ENCODE measurements around the gene SMC3.
A peak's percentile ranks its signal among the peaks of the same experiment; 100 is the strongest.

Gene SMC3

DNA sequence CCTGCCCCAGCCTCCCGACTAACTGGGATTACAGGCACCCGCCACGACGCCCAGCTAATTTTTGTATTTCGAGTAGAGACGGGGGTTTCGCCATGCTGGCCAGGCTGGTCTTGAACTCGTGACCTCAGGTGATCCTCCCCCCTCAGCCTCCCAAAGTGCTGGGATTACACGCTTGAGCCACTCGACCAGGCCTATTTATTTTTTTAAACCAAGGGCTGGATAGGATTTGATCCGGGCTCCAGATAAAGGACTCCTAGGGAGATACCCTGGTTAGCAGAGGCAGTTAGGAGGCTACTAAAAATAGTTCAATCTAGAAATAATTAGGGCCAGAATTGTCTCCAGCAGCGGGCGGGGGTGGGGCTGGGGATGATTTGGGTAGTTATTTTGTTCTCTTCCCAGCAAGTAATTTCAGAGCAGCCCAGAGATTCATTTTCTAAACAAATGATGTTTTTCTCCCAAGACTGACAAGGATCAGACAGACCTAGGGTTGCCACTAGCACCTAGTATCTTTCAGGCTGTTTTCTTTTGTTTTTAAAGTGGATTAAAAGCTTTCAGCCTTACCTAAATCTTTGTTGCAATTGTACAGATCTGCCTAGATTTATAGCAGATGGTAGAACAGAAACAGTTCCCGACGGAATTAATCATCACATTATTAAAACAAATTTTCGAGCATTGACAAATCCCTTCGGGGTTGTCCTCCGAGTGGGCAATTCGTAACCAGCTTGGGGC lies 859 bp upstream of the SMC3 start:
- peaks cover 17% of the 10 kb centered on the region; the same call in 1 of the 2 replicates for H4K20me1 ChIP-seq (ENCODE audit: low read depth, low read length)
- H3K27me3 ChIP-seq (ENCODE audit: low read length): no peaks in the 10 kb centered on the region
- peaks cover 12% of the 10 kb centered on the region; the same call in 1 of the 2 replicates for H3K36me3 ChIP-seq (ENCODE audit: low read length)
- peak overlapping the region; percentile 80 for H3K27ac ChIP-seq (ENCODE audit: low read depth, low read length)
- peaks cover 41% of the 10 kb centered on the region for H3K79me2 ChIP-seq (ENCODE audit: insufficient read depth, low read length)
- peak overlapping the region; percentile 87 for H2AFZ ChIP-seq (ENCODE audit: low read depth, low read length, severe bottlenecking)
- peak overlapping the region; percentile 98 for H3K9ac ChIP-seq (ENCODE audit: low read length)
- H3K4me3 ChIP-seq (ENCODE audit: insufficient read depth, low read length, poor library complexity, severe bottlenecking): peak overlapping the region; percentile 98
- peaks cover 3% of the 10 kb centered on the region; the same call in 1 of the 2 replicates for H3F3A ChIP-seq (ENCODE audit: insufficient read depth)
- TF ChIP-seq EZH2phosphoT487 (conservative IDR thresholded peaks at IDR 0.05; ENCODE audit: low read length): no peak
- TF ChIP-seq, protein P1, sequence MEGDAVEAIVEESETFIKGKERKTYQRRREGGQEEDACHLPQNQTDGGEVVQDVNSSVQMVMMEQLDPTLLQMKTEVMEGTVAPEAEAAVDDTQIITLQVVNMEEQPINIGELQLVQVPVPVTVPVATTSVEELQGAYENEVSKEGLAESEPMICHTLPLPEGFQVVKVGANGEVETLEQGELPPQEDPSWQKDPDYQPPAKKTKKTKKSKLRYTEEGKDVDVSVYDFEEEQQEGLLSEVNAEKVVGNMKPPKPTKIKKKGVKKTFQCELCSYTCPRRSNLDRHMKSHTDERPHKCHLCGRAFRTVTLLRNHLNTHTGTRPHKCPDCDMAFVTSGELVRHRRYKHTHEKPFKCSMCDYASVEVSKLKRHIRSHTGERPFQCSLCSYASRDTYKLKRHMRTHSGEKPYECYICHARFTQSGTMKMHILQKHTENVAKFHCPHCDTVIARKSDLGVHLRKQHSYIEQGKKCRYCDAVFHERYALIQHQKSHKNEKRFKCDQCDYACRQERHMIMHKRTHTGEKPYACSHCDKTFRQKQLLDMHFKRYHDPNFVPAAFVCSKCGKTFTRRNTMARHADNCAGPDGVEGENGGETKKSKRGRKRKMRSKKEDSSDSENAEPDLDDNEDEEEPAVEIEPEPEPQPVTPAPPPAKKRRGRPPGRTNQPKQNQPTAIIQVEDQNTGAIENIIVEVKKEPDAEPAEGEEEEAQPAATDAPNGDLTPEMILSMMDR (IDR thresholded peaks at IDR 0.05; ENCODE audit: insufficient read depth, low read length, poor library complexity, severe bottlenecking): no peak
- peak overlapping the region; percentile 85 for H3K4me2 ChIP-seq (ENCODE audit: low read depth, low read length, poor library complexity, severe bottlenecking)
- H3K9me2 ChIP-seq (replicated peaks; ENCODE audit: insufficient read depth, low read length): no peaks in the 10 kb centered on the region
- no peaks in the 10 kb centered on the region for H3K9me3 ChIP-seq (ENCODE audit: insufficient read depth, low read length)

GRCh38 chr10:110568055-110568735 lies 700 bp downstream of the SMC3 start:
- H3K36me3 ChIP-seq (ENCODE audit: low read length): peaks cover 24% of the 10 kb centered on the region; the same call in 1 of the 2 replicates
- H2AFZ ChIP-seq (ENCODE audit: low read depth, low read length, severe bottlenecking): peak overlapping the region; percentile 87
- H3K9me2 ChIP-seq (replicated peaks; ENCODE audit: insufficient read depth, low read length): no peaks in the 10 kb centered on the region
- H3K9ac ChIP-seq (ENCODE audit: low read length): peak overlapping the region; percentile 98
- peak overlapping the region; percentile 85 for H3K4me2 ChIP-seq (ENCODE audit: low read depth, low read length, poor library complexity, severe bottlenecking)
- H3K79me2 ChIP-seq (ENCODE audit: insufficient read depth, low read length): peaks cover 56% of the 10 kb centered on the region
- no peaks in the 10 kb centered on the region for H3K9me3 ChIP-seq (ENCODE audit: insufficient read depth, low read length)
- H3F3A ChIP-seq (ENCODE audit: insufficient read depth): peaks cover 3% of the 10 kb centered on the region; the same call in 1 of the 2 replicates
- peaks cover 30% of the 10 kb centered on the region for H4K20me1 ChIP-seq (ENCODE audit: low read depth, low read length)
- TF ChIP-seq EZH2phosphoT487 (conservative IDR thresholded peaks at IDR 0.05; ENCODE audit: low read length): no peak
- TF ChIP-seq, protein P1 (IDR thresholded peaks at IDR 0.05; ENCODE audit: insufficient read depth, low read length, poor library complexity, severe bottlenecking): no peak
- peak overlapping the region; percentile 80 for H3K27ac ChIP-seq (ENCODE audit: low read depth, low read length)
- no peaks in the 10 kb centered on the region for H3K27me3 ChIP-seq (ENCODE audit: low read length)
- H3K4me3 ChIP-seq (ENCODE audit: insufficient read depth, low read length, poor library complexity, severe bottlenecking): peak overlapping the region; percentile 98

DNA sequence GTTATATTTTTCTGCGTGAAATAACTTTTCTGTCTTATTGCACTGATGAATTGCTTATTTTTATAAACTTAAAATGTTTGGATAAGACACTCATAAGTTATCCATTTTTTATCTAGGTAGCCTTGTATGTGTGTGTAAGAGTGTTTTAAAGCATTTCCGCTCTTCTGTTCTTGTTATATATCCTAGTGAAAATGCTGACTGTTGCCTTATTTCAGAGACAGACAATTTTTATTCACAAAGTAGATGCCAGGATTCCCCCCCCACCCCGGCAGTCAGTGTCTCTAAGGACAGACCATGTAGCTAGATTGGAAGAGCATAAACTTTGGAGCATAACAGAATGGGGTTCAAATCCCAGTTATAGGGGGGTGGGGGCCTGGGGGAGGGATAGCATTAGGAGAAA lies 1.6 kb downstream of the SMC3 start:
- Histone ChIP-seq H3K27ac (ENCODE audit: low read depth, low read length) (no peak overlapping the region), H3K9ac (ENCODE audit: low read length) (peak overlapping the region; percentile 98), H3K4me3 (ENCODE audit: insufficient read depth, low read length, poor library complexity, severe bottlenecking) (peak overlapping the region; percentile 98), H3K79me2 (ENCODE audit: insufficient read depth, low read length) (peaks cover 66% of the 10 kb centered on the region), H3K27me3 (ENCODE audit: low read length) (no peaks in the 10 kb centered on the region), H4K20me1 (ENCODE audit: low read depth, low read length) (peaks cover 30% of the 10 kb centered on the region), H3K9me2 (replicated peaks; ENCODE audit: insufficient read depth, low read length) (no peaks in the 10 kb centered on the region), H3K4me2 (ENCODE audit: low read depth, low read length, poor library complexity, severe bottlenecking) (peak overlapping the region; percentile 85), H2AFZ (ENCODE audit: low read depth, low read length, severe bottlenecking) (no peak overlapping the region), H3K9me3 (ENCODE audit: insufficient read depth, low read length) (no peaks in the 10 kb centered on the region), H3K36me3 (ENCODE audit: low read length) (peaks cover 31% of the 10 kb centered on the region; the same call in 1 of the 2 replicates), H3F3A (ENCODE audit: insufficient read depth) (peaks cover 3% of the 10 kb centered on the region; the same call in 1 of the 2 replicates)
- TF ChIP-seq, protein P1 (IDR thresholded peaks at IDR 0.05; ENCODE audit: insufficient read depth, low read length, poor library complexity, severe bottlenecking): no peak
- no peak for TF ChIP-seq EZH2phosphoT487 (conservative IDR thresholded peaks at IDR 0.05; ENCODE audit: low read length)

Data from SU-DHL-6 (cell line).